Measurements from ENCODE around the gene KCNK3. TPM values are rescaled to one million over a fixed set of nuclear protein-coding genes. Genes with fewer than 3 reads are reported as not detected.

Gene KCNK3
- total RNA-seq, 1 donor from 2014 or later, result not detected

DNA sequence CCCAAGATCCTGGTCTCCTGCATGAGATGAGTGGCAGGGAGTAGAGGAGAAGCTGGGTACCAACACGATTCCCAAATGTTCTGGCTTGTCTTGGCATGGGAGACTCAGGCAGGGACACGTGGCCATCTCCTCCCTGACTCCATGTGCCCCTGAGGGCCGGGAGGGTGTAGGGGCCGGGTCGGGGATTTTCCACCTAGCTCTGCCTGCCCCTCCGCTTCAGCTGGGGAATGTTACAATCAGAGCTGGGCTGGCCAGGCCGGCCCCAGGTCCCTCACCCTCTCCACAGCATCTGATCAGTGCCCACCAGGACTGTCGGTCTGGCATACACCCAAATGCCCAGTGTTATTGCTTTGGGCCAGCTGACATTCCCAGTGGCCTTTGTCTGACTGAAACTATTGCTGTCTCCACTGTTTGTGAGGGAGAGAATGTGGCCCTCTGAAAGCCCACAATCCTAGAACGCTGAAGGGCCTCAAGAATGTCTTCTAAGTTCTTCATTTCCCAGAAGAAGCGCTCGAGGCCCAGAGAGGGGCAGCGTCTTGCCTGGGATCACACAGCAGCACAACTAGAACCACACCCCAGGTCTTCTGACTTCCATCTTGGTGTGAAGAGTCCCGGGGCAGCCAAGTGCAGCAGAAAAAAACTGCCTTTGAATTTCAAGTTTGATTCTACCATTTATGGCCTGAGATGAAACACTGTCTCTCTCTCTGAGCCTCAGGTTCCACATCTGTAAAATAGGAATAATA, 23.2 kb downstream of the KCNK3 start:
- DNase-seq (ENCODE audit: low spot score), result no peak
- no peak overlapping the region for H3K4me3 Mint-ChIP-seq
- intact Hi-C loops (cut with micrococcal nuclease), result no loop called here
- H3K27ac Mint-ChIP-seq, result no peak overlapping the region
- no peaks in the 10 kb centered on the region for H3K9me3 Mint-ChIP-seq
- no peaks in the 10 kb centered on the region for H3K36me3 Mint-ChIP-seq (ENCODE audit: low read depth)
- H3K4me1 Mint-ChIP-seq (ENCODE audit: low read depth), result no peaks in the 10 kb centered on the region
- peaks cover 3% of the 10 kb centered on the region for H3K27me3 Mint-ChIP-seq (ENCODE audit: insufficient read depth)

DNA sequence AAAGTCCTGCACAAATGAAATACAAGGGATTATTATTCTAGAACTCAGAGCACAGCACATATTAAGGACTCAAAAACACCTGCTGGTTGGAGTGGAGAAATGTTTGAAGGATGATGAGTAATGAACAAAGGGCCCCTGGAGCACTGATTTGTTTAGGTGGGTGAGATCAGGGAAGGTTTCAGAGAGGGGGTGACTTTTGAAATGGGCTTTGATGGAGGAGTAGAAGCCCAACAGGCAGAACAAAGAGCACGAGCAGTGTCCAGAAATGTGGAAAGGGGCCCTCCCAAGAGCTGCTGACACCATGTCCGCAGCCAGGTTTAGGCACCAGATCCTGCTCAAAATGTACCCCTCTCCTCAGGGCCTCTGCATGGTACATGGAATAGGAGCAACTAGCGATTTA, 23.8 kb downstream of the KCNK3 start:
- Mint-ChIP-seq H3K27me3 (ENCODE audit: insufficient read depth) (peaks cover 3% of the 10 kb centered on the region), H3K4me1 (ENCODE audit: low read depth) (no peaks in the 10 kb centered on the region), H3K27ac (no peak overlapping the region), H3K9me3 (no peaks in the 10 kb centered on the region), H3K36me3 (ENCODE audit: low read depth) (no peaks in the 10 kb centered on the region), H3K4me3 (no peak overlapping the region)
- DNase-seq (ENCODE audit: low spot score), result no peak
- intact Hi-C loops (cut with micrococcal nuclease), result no loop called here

DNA sequence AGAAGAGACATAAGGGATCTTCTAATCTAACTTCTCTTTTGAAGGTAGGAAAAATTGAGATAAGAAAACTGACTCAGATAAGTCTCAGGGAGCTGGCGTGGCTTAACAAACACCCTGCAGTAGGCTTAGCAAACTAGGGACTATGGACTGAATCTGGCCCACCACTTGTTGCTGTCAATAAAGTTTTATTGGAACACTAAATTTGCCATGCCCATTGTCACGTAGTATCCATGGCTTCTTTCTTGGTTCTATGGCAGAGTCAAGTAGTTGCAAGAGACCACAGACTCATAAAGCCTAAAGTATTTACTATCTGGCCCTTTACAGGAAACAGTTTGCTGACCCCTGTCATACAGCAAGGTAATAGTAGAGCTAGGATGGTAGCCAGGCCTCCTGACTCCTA, 24.2 kb downstream of the KCNK3 start:
- no peaks in the 10 kb centered on the region for H3K36me3 Mint-ChIP-seq (ENCODE audit: low read depth)
- H3K27me3 Mint-ChIP-seq (ENCODE audit: insufficient read depth), result peaks cover 3% of the 10 kb centered on the region
- H3K4me1 Mint-ChIP-seq (ENCODE audit: low read depth), result no peaks in the 10 kb centered on the region
- H3K9me3 Mint-ChIP-seq, result no peaks in the 10 kb centered on the region
- H3K4me3 Mint-ChIP-seq, result no peak overlapping the region
- intact Hi-C loops (cut with micrococcal nuclease), result no loop called here
- H3K27ac Mint-ChIP-seq, result no peak overlapping the region
- no peak for DNase-seq (ENCODE audit: low spot score)

DNA sequence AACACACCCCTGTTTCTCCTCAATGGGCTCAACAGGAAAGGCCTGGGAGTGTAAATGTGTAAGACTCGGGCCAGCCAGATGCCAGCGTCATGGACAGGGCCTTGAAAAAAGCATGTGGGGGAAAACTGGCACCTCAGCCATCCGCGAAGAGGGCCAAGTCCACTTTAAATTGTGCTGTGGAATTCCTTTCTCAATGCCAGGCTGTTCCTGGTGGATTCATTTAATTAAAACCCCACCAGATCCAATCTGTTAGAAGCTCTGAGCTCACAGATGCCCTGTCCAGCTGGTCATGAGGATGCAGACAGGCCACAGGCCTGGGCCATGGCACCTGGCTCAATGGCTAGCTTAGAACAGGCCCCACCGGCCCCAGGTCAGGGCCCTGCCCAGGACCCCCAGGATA, 24.8 kb downstream of the KCNK3 start:
- intact Hi-C loops (cut with micrococcal nuclease), result no loop called here
- peaks cover 3% of the 10 kb centered on the region for H3K27me3 Mint-ChIP-seq (ENCODE audit: insufficient read depth)
- no peaks in the 10 kb centered on the region for H3K9me3 Mint-ChIP-seq
- H3K27ac Mint-ChIP-seq, result no peak overlapping the region
- DNase-seq (ENCODE audit: low spot score), result no peak
- H3K4me3 Mint-ChIP-seq, result no peak overlapping the region
- H3K36me3 Mint-ChIP-seq (ENCODE audit: low read depth), result no peaks in the 10 kb centered on the region
- H3K4me1 Mint-ChIP-seq (ENCODE audit: low read depth), result no peaks in the 10 kb centered on the region

DNA sequence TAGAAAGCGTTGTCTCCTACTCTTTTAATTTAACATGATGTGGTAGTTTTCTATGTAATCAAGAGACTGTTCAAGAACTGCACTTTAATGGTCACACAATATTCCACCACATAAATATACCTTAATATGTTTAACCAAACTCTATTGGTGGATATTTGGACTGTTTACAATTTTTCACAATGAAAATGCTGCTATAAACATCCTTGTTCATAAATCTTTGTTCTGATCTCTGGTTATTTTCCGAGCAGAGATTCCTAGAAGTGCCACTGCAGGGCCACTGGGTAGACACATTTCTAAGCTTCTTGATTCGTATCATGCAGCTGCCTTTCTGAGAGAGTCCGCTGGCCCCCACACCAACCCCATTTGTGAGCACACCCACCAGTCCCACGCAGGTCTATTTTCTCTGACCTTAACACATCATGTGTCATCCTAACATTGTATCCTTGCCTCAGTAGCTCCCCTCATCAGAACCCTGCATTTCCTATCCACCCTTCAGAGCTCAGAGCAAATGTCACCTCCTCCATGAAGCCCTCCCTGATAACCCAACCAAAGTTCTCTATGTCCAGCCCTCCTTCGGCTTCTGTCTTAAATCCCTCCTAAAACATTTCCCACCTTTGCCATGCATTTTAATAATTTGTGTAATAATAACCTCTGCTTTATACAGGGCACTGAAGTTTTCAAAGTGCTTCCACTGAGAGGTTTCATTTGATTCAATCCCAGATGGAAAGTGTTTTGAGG, 26.6 kb downstream of the KCNK3 start:
- Mint-ChIP-seq H3K4me1 (ENCODE audit: low read depth) (no peaks in the 10 kb centered on the region), H3K9me3 (no peaks in the 10 kb centered on the region), H3K27ac (no peak overlapping the region), H3K27me3 (ENCODE audit: insufficient read depth) (peaks cover 3% of the 10 kb centered on the region), H3K4me3 (no peak overlapping the region), H3K36me3 (ENCODE audit: low read depth) (no peaks in the 10 kb centered on the region)
- intact Hi-C loops (cut with micrococcal nuclease), result no loop called here
- no peak for DNase-seq (ENCODE audit: low spot score)

DNA sequence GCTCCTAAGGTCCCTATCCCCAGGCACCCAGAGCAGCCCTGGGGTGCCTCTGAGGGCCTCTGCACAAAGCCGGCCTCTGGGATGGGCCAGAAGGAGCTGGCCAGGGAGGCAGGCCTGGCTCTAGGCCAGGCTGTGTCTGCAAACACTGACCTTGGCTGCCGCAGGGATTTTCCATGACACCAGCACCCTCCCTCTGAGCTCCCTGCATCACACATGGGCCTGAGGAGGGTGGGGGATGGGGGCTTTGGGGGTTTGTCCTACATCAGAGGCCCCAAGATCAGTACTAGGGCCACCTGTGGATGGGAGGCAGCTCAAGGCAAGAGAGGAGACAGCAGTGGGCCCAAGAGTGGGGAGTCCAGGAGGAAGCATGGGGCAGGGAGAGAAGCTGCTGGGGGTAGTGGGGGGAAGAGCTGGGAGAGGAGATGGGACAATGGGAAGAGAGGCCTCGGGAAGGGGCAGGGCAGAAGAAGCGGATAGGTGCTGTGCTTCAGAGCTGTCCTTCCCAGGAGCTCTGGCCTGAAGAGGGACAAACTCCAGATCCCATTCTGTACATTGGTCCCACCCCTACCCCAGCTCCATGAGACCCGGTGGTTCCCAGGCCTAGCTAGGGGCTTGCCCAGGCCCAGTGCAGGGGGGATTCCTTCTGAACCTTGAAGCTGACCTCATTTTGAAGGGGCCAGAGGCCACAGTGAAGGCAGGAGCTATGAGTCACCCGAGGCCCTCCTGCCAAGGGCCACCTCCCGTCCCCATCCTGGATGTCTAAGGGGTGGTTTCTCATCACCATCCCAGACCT, 28.0 kb downstream of the KCNK3 start:
- no peak for DNase-seq (ENCODE audit: low spot score)

DNA sequence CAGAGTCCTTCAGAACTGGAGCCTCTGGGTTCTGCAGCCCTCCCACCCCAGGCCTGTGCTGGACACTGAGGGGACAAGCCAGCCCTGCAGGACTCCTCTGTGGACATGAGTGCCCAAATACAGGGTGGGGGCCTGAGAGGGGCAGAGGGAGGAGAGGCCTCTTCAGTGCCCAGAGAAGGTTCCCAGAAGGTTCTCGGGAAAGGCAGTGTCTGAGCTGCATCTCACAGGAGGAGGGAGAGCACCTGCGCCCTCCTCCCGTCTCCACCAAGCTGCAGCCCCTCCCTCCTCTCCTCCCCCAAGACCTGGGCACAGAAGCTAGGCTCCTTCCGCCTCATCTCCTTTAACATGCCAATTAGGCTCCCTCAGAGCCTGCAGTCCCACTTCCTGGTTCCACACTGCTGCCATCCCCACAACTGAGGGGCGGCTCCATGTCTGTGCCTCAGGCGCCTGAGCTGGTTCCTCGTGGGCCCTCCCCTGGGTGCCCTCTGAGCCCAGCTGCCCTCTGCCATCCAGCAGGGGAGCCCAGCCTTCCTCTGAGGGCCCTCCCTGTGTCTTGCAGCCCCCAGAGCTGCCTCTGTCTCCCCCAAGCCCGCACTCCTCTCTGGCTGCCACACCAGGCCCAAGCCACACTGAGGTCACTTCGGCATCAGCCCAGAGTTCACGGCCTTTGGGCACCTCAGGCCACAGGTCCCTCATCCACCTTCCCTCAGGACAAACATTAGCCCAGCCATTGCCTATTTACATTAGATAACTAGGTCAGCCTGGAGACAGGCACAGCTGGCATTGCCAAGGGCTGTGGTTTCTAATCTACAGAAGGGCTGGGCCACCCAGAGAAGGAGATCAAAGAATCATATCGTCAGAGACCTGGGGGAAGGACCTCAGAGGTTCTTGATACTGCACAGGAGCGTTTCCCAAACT, 28.9 kb downstream of the KCNK3 start:
- H3K4me1 Mint-ChIP-seq (ENCODE audit: low read depth), result no peaks in the 10 kb centered on the region
- H3K27ac Mint-ChIP-seq, result no peak overlapping the region
- peaks cover 3% of the 10 kb centered on the region for H3K27me3 Mint-ChIP-seq (ENCODE audit: insufficient read depth)

More for the DNA sequence above, 28.0 kb downstream of the KCNK3 start:
- H3K4me3 Mint-ChIP-seq, result no peak overlapping the region
- H3K27me3 Mint-ChIP-seq (ENCODE audit: insufficient read depth), result peaks cover 3% of the 10 kb centered on the region
- H3K4me1 Mint-ChIP-seq (ENCODE audit: low read depth), result no peaks in the 10 kb centered on the region
- H3K9me3 Mint-ChIP-seq, result no peaks in the 10 kb centered on the region
- intact Hi-C loops (cut with micrococcal nuclease), result no loop called here
- no peak overlapping the region for H3K27ac Mint-ChIP-seq
- no peaks in the 10 kb centered on the region for H3K36me3 Mint-ChIP-seq (ENCODE audit: low read depth)

DNA sequence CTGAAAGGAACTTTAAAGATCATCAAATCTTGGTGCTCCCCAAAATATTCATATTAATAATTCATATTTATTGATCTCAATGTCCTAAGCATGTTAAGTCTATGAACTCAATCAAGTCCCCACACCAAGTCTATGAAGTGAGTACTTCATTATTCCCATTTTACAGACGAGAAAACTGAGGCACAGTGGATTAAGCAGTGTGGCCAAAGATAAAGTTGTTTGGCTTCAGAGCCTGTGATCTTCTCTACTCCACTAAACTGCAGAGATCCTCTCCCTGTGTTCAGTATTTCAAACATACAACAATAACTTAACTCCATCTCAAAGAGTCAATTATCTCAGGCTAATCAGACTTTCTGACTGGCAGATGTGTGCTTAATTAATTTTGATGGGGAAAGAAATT, 29.8 kb downstream of the KCNK3 start:
- Mint-ChIP-seq H3K4me3 (no peak overlapping the region), H3K27ac (no peak overlapping the region), H3K36me3 (ENCODE audit: low read depth) (no peaks in the 10 kb centered on the region), H3K27me3 (ENCODE audit: insufficient read depth) (peaks cover 7% of the 10 kb centered on the region), H3K9me3 (no peaks in the 10 kb centered on the region), H3K4me1 (ENCODE audit: low read depth) (no peaks in the 10 kb centered on the region)
- intact Hi-C loops (cut with micrococcal nuclease), result no loop called here
- no peak for DNase-seq (ENCODE audit: low spot score)

More for the DNA sequence above, 28.9 kb downstream of the KCNK3 start:
- Mint-ChIP-seq H3K9me3 (no peaks in the 10 kb centered on the region), H3K4me3 (no peak overlapping the region), H3K36me3 (ENCODE audit: low read depth) (no peaks in the 10 kb centered on the region)
- intact Hi-C loops (cut with micrococcal nuclease), result no loop called here
- DNase-seq (ENCODE audit: low spot score), result no peak

DNA sequence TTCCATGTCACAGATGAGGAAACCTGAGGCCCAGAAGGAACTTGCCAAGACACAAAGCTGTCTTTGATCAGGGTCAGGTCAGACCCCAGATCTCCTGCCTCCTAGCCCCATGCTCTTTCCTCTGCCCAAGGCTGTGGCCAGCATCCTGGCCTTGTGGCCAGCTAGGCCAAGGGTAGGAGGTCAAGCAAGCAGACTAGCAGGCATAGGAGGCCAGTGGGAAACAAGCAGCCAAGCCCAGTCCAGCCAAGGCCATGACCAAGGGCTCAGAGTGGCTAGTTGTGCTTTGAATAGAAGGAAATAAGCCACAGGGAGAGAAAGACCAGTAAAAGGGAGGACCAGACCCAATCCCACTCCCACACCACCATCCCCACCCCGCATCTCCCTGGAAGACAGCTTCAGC, 30.4 kb downstream of the KCNK3 start:
- intact Hi-C loops (cut with micrococcal nuclease), result no loop called here

DNA sequence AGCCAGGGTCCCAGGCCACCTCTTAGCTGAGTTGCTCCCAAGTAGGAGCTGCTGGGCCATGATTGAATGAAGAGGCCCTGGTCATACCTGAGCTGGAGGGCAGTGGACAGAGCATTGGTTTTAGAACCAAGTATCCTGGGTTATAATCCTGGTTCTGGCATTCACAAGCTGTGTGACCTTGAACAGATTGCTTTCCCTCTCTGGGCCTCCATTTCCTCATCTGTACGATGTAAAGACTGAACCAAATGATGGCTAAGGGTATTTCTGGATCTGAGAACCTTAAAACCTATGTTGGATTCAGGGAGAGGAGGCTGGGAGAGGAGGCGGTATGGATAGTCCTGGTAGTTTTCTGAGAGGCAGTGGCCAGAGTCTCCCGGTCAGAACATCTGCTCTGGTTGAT, 31.0 kb downstream of the KCNK3 start:
- intact Hi-C loops (cut with micrococcal nuclease), result no loop called here
- no peaks in the 10 kb centered on the region for H3K36me3 Mint-ChIP-seq (ENCODE audit: low read depth)
- H3K9me3 Mint-ChIP-seq, result no peaks in the 10 kb centered on the region
- H3K4me3 Mint-ChIP-seq, result no peak overlapping the region
- H3K27ac Mint-ChIP-seq, result no peak overlapping the region
- DNase-seq (ENCODE audit: low spot score), result no peak
- H3K4me1 Mint-ChIP-seq (ENCODE audit: low read depth), result no peaks in the 10 kb centered on the region
- H3K27me3 Mint-ChIP-seq (ENCODE audit: insufficient read depth), result peaks cover 3% of the 10 kb centered on the region

More for the DNA sequence above, 30.4 kb downstream of the KCNK3 start:
- Mint-ChIP-seq H3K9me3 (no peaks in the 10 kb centered on the region), H3K4me3 (no peak overlapping the region), H3K27me3 (ENCODE audit: insufficient read depth) (peaks cover 6% of the 10 kb centered on the region), H3K4me1 (ENCODE audit: low read depth) (no peaks in the 10 kb centered on the region), H3K36me3 (ENCODE audit: low read depth) (no peaks in the 10 kb centered on the region), H3K27ac (no peak overlapping the region)
- no peak for DNase-seq (ENCODE audit: low spot score)

DNA sequence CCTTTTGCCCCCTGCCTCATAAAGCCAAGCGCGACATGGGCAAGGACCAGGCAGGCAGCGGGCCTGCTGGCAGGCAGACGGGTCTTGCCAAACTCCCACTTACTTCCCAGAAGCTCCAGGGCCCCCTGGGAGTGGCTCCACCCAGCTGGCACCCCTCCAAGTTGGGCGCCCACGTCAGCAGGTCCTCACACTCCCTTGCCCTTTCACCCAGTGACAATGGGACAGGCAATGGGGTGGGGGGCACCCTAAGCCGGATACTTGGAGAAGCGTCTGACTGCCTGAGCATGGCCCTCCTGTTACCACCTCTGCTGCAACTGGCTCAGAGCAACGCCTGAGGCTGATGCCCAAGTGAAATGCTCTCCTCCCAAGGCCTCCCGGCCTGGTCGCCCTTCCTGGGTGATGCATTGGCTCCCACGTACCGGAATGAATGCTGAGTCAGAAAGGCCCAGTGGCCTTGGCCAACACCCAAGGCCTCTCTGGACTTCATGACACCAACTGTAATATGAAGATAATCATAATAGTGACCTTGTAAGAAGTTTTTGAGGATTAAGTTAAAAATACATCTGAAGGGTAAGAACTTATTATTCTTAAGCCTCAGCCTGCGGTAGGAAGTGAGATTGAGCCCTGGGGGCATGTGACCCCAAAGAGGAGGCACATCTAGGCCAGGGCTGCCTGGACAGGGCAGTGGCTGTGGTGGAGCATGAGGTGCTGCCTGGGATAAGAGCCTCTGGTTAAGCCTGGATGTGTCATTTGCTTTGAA, 31.6 kb downstream of the KCNK3 start:
- intact Hi-C loops (cut with micrococcal nuclease), result no loop called here

More for the DNA sequence above, 31.6 kb downstream of the KCNK3 start:
- Mint-ChIP-seq H3K4me3 (no peak overlapping the region), H3K36me3 (ENCODE audit: low read depth) (no peaks in the 10 kb centered on the region), H3K27me3 (ENCODE audit: insufficient read depth) (peaks cover 5% of the 10 kb centered on the region), H3K27ac (no peak overlapping the region), H3K9me3 (no peaks in the 10 kb centered on the region), H3K4me1 (ENCODE audit: low read depth) (no peaks in the 10 kb centered on the region)
- no peak for DNase-seq (ENCODE audit: low spot score)

All from activated T-helper 1 cell treated with anti-CD3 and anti-CD28 coated beads, Interleukin-12 subunit alpha, Interleukin-12 subunit beta, Interleukin-2, Interleukin-4 antibody, amounts not matched to agents 30 ng/mL and 10 ng/mL and 1 ng/mL, durations not matched to agents 14 hours and 24 hours and 36 hours (primary cell).